ENCODE measurements around the gene APOL5. TPM values are rescaled to one million over a fixed set of nuclear protein-coding genes. Genes with fewer than 3 reads are reported as not detected.

APOL5 gene
- total RNA-seq, 1 donor from 2014 or later, result not detected

DNA sequence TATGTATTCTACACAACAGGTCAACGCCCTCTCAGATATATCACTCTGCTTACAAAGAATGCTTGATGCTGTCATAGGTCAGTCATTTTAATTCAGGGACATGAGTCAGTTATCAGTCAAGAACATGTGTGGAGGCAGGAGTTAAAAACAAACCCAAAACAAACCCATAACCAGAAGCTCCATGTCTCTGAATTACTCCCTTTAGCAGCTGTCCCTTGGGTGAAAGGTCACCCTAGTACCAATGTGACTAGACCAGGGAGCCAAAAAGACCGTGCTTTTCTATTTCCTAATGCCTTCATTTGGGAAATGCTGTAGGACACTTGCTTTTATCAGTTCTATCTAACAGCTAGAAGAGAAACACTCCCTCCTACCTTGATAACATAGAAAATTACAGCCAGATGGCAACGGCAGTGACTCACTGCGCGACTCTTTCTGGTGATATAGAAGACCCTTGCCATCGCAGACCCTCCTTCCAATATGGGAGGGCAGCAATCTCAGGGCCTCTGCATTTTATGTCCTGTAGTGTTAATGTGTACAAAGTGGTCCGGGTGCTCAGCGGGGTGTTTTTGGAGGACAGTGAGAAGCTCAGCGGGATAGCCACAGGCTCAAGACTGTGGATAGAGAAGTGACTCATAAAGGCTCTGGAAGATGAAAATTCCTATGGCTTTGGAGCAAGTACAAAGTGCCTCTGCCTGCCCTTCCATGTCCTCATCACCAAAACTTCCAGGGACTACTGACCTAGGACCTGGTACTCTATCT is 24.8 kb downstream of the APOL5 start:
- Mint-ChIP-seq H3K36me3 (peaks cover 42% of the 10 kb centered on the region), H3K9me3 (no peaks in the 10 kb centered on the region), H3K27ac (peak overlapping the region; percentile 58), H3K4me1 (peaks cover 29% of the 10 kb centered on the region), H3K27me3 (ENCODE audit: low read depth) (no peaks in the 10 kb centered on the region), H3K4me3 (no peak overlapping the region)
- TF ChIP-seq, protein P1, sequence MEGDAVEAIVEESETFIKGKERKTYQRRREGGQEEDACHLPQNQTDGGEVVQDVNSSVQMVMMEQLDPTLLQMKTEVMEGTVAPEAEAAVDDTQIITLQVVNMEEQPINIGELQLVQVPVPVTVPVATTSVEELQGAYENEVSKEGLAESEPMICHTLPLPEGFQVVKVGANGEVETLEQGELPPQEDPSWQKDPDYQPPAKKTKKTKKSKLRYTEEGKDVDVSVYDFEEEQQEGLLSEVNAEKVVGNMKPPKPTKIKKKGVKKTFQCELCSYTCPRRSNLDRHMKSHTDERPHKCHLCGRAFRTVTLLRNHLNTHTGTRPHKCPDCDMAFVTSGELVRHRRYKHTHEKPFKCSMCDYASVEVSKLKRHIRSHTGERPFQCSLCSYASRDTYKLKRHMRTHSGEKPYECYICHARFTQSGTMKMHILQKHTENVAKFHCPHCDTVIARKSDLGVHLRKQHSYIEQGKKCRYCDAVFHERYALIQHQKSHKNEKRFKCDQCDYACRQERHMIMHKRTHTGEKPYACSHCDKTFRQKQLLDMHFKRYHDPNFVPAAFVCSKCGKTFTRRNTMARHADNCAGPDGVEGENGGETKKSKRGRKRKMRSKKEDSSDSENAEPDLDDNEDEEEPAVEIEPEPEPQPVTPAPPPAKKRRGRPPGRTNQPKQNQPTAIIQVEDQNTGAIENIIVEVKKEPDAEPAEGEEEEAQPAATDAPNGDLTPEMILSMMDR (IDR thresholded peaks at IDR 0.05; ENCODE audit: unreplicated experiment), result no peak
- no peak for DNase-seq (ENCODE audit: low spot score in 2 of 2, unreplicated experiment in 2 of 2)

DNA sequence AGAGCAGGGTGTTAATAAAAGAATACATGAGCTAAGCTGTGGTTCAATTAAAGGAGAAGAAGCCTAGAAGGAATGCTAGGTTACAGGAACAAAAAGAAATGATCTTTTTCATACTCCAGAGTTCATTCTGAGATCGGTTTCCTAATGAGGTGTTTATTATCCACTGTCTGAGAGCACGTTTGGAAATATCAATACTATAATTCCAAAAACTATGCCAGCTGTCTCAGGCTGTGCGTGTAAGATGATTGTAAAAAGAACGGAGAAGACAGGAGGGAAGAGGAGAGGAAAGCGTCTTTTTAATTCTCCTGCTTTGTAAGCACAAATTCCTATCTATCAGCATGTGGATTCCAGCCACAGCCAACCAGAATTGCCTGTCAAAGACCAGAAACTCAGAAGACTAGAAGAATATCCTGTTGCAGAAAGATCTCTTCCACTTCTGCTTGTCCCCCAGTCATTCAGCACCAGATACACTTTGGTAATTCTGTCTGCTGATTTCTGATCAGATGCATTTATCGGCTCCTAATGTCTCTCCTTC is 25.7 kb downstream of the APOL5 start:
- H3K27me3 Mint-ChIP-seq (ENCODE audit: low read depth), result no peaks in the 10 kb centered on the region
- no peak overlapping the region for H3K4me3 Mint-ChIP-seq
- peaks cover 31% of the 10 kb centered on the region for H3K4me1 Mint-ChIP-seq
- peaks cover 34% of the 10 kb centered on the region for H3K36me3 Mint-ChIP-seq
- no peak overlapping the region for H3K27ac Mint-ChIP-seq
- no peak for DNase-seq (ENCODE audit: low spot score in 2 of 2, unreplicated experiment in 2 of 2)
- H3K9me3 Mint-ChIP-seq, result no peaks in the 10 kb centered on the region
- TF ChIP-seq, protein P1 (IDR thresholded peaks at IDR 0.05; ENCODE audit: unreplicated experiment), result no peak

DNA sequence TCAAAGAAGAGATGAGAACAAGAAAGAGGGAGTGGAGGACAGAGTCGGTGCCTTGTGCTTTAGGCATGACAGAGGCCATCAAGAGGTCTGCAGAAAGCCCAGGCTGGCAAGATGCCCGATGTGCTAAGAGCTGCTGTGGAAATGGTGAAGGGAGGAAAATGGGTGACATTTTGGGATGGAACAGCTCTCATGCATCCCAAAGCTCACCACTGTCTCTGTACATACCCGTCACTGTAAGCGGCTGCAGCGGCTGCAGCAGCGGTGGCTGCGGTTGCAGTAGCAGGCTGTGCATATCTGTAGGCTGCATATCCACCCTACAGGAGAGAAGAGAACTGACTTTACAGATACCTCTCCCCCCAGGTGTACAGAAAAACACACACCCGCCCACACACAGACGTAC is 28.6 kb downstream of the APOL5 start:
- no peak for DNase-seq (ENCODE audit: low spot score in 2 of 2, unreplicated experiment in 2 of 2)
- Mint-ChIP-seq H3K27ac (no peak overlapping the region), H3K9me3 (no peaks in the 10 kb centered on the region), H3K4me1 (peaks cover 38% of the 10 kb centered on the region), H3K27me3 (ENCODE audit: low read depth) (no peaks in the 10 kb centered on the region), H3K36me3 (peaks cover 23% of the 10 kb centered on the region), H3K4me3 (no peak overlapping the region)
- TF ChIP-seq, protein P1 (IDR thresholded peaks at IDR 0.05; ENCODE audit: unreplicated experiment), result no peak

DNA sequence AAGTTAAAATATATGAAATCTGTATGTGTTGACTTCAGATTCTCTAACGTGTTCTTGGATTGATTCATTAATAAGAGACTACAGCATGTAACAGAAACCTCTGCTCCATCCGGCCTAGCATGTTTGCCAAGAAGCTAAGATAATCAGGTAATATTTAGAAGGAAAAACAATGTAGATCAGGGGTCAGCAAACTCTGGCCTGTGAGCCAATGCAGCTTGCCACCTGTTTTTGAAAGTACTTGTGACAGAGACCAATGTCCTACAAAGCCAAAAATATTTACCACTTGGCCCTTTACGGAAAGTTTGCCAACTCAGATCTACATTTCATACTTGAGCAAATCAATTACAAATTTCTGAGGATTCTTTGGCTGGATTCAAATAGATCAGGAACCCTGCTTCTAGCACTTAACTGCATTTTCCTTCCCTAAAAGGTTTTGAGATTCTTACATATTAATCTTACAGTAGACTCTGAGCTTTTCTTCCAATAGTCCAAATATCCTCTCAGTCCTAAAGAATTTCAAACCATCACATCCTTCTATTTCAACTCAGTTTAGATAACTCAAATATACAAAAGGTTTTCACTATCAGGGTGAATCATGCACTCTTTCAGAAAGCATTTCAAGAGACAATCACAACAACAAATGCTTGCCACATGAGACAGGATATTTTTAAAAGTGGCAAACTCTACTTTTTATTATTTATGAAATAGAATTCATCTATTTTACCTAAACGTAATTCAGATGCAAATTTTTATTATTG is 29.5 kb downstream of the APOL5 start:
- H3K27ac Mint-ChIP-seq, result peak overlapping the region; percentile 52
- H3K4me3 Mint-ChIP-seq, result no peak overlapping the region

DNA sequence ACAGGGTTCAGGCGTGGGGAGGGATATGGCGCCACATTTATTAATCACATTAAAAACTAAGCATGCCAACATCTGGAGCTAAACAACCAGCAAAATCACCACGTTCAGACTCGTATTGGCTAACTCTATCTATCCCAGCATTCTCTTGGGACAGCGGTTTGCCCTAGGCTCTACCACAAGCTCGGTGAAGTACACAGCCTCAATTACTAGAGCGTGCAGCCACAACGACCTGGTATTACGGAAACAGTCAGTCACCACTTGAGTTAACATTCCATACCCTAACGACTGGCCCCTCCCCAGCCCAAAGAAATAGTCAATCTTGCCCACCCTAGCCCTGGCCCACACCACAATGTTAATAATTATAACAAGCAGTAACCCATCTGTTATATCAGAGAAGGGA is 32.1 kb downstream of the APOL5 start:
- no peak overlapping the region for H3K27ac Mint-ChIP-seq
- peaks cover 25% of the 10 kb centered on the region for H3K4me1 Mint-ChIP-seq
- DNase-seq (ENCODE audit: low spot score in 2 of 2, unreplicated experiment in 2 of 2), result no peak
- no peaks in the 10 kb centered on the region for H3K9me3 Mint-ChIP-seq
- no peaks in the 10 kb centered on the region for H3K27me3 Mint-ChIP-seq (ENCODE audit: low read depth)
- no peak overlapping the region for H3K4me3 Mint-ChIP-seq
- peaks cover 17% of the 10 kb centered on the region for H3K36me3 Mint-ChIP-seq
- TF ChIP-seq, protein P1 (IDR thresholded peaks at IDR 0.05; ENCODE audit: unreplicated experiment), result no peak

More for the DNA sequence above, 29.5 kb downstream of the APOL5 start:
- Mint-ChIP-seq H3K9me3 (no peaks in the 10 kb centered on the region), H3K27me3 (ENCODE audit: low read depth) (no peaks in the 10 kb centered on the region), H3K4me1 (peaks cover 34% of the 10 kb centered on the region), H3K36me3 (peaks cover 22% of the 10 kb centered on the region)
- DNase-seq (ENCODE audit: low spot score in 2 of 2, unreplicated experiment in 2 of 2), result no peak
- TF ChIP-seq, protein P1 (IDR thresholded peaks at IDR 0.05; ENCODE audit: unreplicated experiment), result no peak
